ENCODE measurements around the gene PKMYT1. TPM values are rescaled to one million over a fixed set of nuclear protein-coding genes. Genes with fewer than 3 reads are reported as not detected.

The PKMYT1 gene
- total and polyA plus RNA-seq, 11 donors, result 0.72 to 11.9 (median 1.2) TPM

- H3K36me3 ChIP-seq, result no peaks in the 10 kb centered on the region
- no peak for DNase-seq
- no peak for ATAC-seq
- H3K27me3 ChIP-seq, result peaks cover 0 to 12% (median 0%) of the 10 kb centered on the region in 9 donors
- H3K4me1 ChIP-seq, result no peaks in the 10 kb centered on the region
- H3K9me3 ChIP-seq, result no peaks in the 10 kb centered on the region
- intact Hi-C loops (cut with DNase I), result no loop called here
- TF ChIP-seq POLR2A (IDR thresholded peaks at IDR 0.05) (no peak), CTCF (IDR thresholded peaks at IDR 0.05) (no peak)
- no peak overlapping the region for H3K27ac ChIP-seq
- 72 to 87% (median 77%) methylated on average over 7 to 13 of the region's 13 CpGs for WGBS, 4 donors
- H3K4me3 ChIP-seq, result no peak overlapping the region
Measured at GRCh38 chr16:2996298-2996697, 16.1 kb upstream of the PKMYT1 start.

- no peak overlapping the region for H3K27ac ChIP-seq
- intact Hi-C loops (cut with DNase I), result no loop called here
- 79 to 87% (median 82%) methylated on average over 14 of the region's 14 CpGs for WGBS, 4 donors
Measured at GRCh38 chr16:2992383-2993081, 12.3 kb upstream of the PKMYT1 start.

GRCh38 chr16:2991566-2992261 lies 11.5 kb upstream of the PKMYT1 start:
- 79 to 90% (median 89%) methylated on average over 11 to 12 of the region's 12 CpGs for WGBS, 4 donors

More at GRCh38 chr16:2992383-2993081, 12.3 kb upstream of the PKMYT1 start:
- no peak for DNase-seq
- Histone ChIP-seq H3K4me3 (no peak overlapping the region), H3K36me3 (no peaks in the 10 kb centered on the region), H3K4me1 (no peaks in the 10 kb centered on the region), H3K27me3 (peaks cover 0 to 11% (median 3%) of the 10 kb centered on the region in 9 donors), H3K9me3 (no peaks in the 10 kb centered on the region)
- TF ChIP-seq POLR2A (IDR thresholded peaks at IDR 0.05) (no peak), CTCF (IDR thresholded peaks at IDR 0.05) (no peak)
- no peak for ATAC-seq

More at GRCh38 chr16:2991566-2992261, 11.5 kb upstream of the PKMYT1 start:
- H3K27me3 ChIP-seq, result peaks cover 0 to 17% (median 3%) of the 10 kb centered on the region in 9 donors
- ATAC-seq, result no peak
- no peak for DNase-seq
- no peaks in the 10 kb centered on the region for H3K4me1 ChIP-seq
- TF ChIP-seq POLR2A (IDR thresholded peaks at IDR 0.05) (no peak), CTCF (IDR thresholded peaks at IDR 0.05) (no peak)
- H3K36me3 ChIP-seq, result no peaks in the 10 kb centered on the region
- intact Hi-C loops (cut with DNase I), result no loop called here
- H3K27ac ChIP-seq, result no peak overlapping the region
- H3K4me3 ChIP-seq, result no peak overlapping the region
- no peaks in the 10 kb centered on the region for H3K9me3 ChIP-seq
